A549 (cell line): ENCODE data around the gene IGSF3. TPM values are rescaled to one million over a fixed set of nuclear protein-coding genes. Genes with fewer than 3 reads are reported as not detected.

Experiments
- ATAC-seq, 2 experiments: fragments of 200-7000 bp in 1 of 2; fragments of >200 bp in 1 of 2; cut with Nextera tagmentation in 1 of 2; cut with Tn5 transposase in 1 of 2; 3 replicates each; pipeline versions ENCODE4 v1.8.0 to v1.9.1; 2018 to 2020; ENCODE audit warnings: mild to moderate bottlenecking in 1 of 2, moderate library complexity in 1 of 2
- CTCF ChIA-PET: fragments of 300-600 bp; sonication (Branson Sonifier 250); formaldehyde crosslinking; extraction: SDS; loops from one replicate; lab custom pipeline; 2021; ENCODE audit warnings: antibody characterized with exemption, inconsistent platforms; lab: Yijun Ruan, JAX
- POLR2A ChIA-PET: fragments of 350-600 bp; formaldehyde crosslinking; extraction: SDS; loops from one replicate; lab custom pipeline; 2021; ENCODE audit warnings: antibody characterized with exemption, inconsistent platforms; lab: Yijun Ruan, JAX
- DNase-seq, 2 experiments: peaks; one replicate each; pipeline versions ENCODE4 v3.0.0 to v3.0.0-alpha.2; 2011 to 2016; ENCODE audit warnings: low read depth in 1 of 2, low spot score in 1 of 2
- FAIRE-seq: peaks from 2 replicates; lab custom pipeline; 2011; peaks lifted over from hg19 to GRCh38; lab: Jason Lieb, UNC
- H3K27ac ChIP-seq, 2 experiments: fragments of >200 bp; sonication (Bioruptor Twin); formaldehyde crosslinking; 3 replicates each; pipeline ENCODE4 v1.5.1; 2016 to 2017
- H3K4me1 ChIP-seq: fragments of >200 bp; sonication (Bioruptor Twin); formaldehyde crosslinking; 3 replicates; pipeline ENCODE4 v1.6.1; 2016
- H3K4me2 ChIP-seq: fragments of >200 bp; sonication (Bioruptor Twin); formaldehyde crosslinking; 3 replicates; pipeline ENCODE4 v1.6.1; 2016
- H3K4me3 ChIP-seq: fragments of >200 bp; sonication (Bioruptor Twin); formaldehyde crosslinking; 3 replicates; pipeline ENCODE4 v1.5.1; 2016
- H3K9me3 ChIP-seq: fragments of >200 bp; sonication (Bioruptor Twin); formaldehyde crosslinking; 3 replicates; pipeline ENCODE4 v1.6.1; 2016
- CEBPB ChIP-seq, 2 experiments: fragments of >200 bp in 1 of 2; sonication (Bioruptor Twin) in 1 of 2; formaldehyde crosslinking in 1 of 2; IDR thresholded peaks; 2 replicates each; pipeline ENCODE4 v1.6.1; 2012 to 2016
- CHD4 ChIP-seq: fragments of 200-600 bp; sonication (generic); IDR thresholded peaks from 2 replicates; pipeline ENCODE4 v1.6.1; 2016; ENCODE audit warnings: antibody characterized with exemption, mild to moderate bottlenecking, borderline replicate concordance
- EHMT2 ChIP-seq: fragments of 200-600 bp; sonication (generic); IDR thresholded peaks from 2 replicates; pipeline ENCODE4 v1.6.1; 2016; ENCODE audit warnings: antibody characterized with exemption, low read depth, mild to moderate bottlenecking, moderate library complexity
- ELK1 ChIP-seq: fragments of 150-350 bp; IDR thresholded peaks from 2 replicates; pipeline ENCODE4 v1.6.1; 2014; ENCODE audit warnings: low read depth, mild to moderate bottlenecking, low read length
- FOSL2 ChIP-seq, 2 experiments: fragments of 450-650 bp in 1 of 2; fragments of >200 bp in 1 of 2; sonication (Bioruptor Twin) in 1 of 2; formaldehyde crosslinking; IDR thresholded peaks; 2 replicates each; pipeline versions ENCODE4 v1.5.0 to v1.6.1; 2016 to 2020; ENCODE audit warnings: mild to moderate bottlenecking in 1 of 2, moderate library complexity in 1 of 2
- HEYL ChIP-seq: fragments of 250-450 bp; sonication (Bioruptor Pico); IDR thresholded peaks from 2 replicates; pipeline ENCODE4 v1.8.0; 2021; ENCODE audit warnings: mild to moderate bottlenecking, moderate library complexity
- HOXB13 ChIP-seq: fragments of 250-450 bp; sonication (Bioruptor Pico); IDR thresholded peaks from 2 replicates; pipeline ENCODE4 v1.5.0; 2020; ENCODE audit warnings: low read depth, mild to moderate bottlenecking, moderate library complexity
- NPAS2 ChIP-seq: fragments of 250-450 bp; sonication (Bioruptor Pico); IDR thresholded peaks from 2 replicates; pipeline ENCODE4 v1.8.0; 2022; ENCODE audit warnings: mild to moderate bottlenecking, moderate library complexity, borderline replicate concordance
- NR3C1 ChIP-seq: fragments of >200 bp; sonication (Bioruptor Twin); formaldehyde crosslinking; IDR thresholded peaks from 3 replicates; pipeline ENCODE4 v1.6.1; 2017
- RARB ChIP-seq: fragments of 250-450 bp; sonication (Bioruptor Pico); IDR thresholded peaks from 2 replicates; pipeline ENCODE4 v1.8.0; 2021; ENCODE audit warnings: mild to moderate bottlenecking, moderate library complexity
- TFCP2L1 ChIP-seq: fragments of 250-450 bp; sonication (Bioruptor Pico); IDR thresholded peaks from 2 replicates; pipeline ENCODE4 v1.5.0; 2021; ENCODE audit warnings: mild to moderate bottlenecking
- TP53 ChIP-seq: fragments of 250-450 bp; sonication (Bioruptor Pico); IDR thresholded peaks from 2 replicates; pipeline ENCODE4 v1.5.0; 2021; ENCODE audit warnings: mild to moderate bottlenecking, moderate library complexity
- ZC3H11A ChIP-seq: fragments of 450-650 bp; IDR thresholded peaks from 2 replicates; pipeline ENCODE4 v1.6.1; 2014; ENCODE audit warnings: antibody characterized with exemption, mild to moderate bottlenecking
- ZFP36 ChIP-seq: fragments of 450-650 bp; IDR thresholded peaks from 2 replicates; pipeline ENCODE4 v1.6.1; 2014; ENCODE audit warnings: borderline replicate concordance; ENCODE audit not compliant: partially characterized antibody
- ZSCAN20 ChIP-seq: fragments of 250-450 bp; sonication (Bioruptor Pico); IDR thresholded peaks from 2 replicates; pipeline ENCODE4 v1.8.0; 2022; ENCODE audit warnings: mild to moderate bottlenecking, moderate library complexity
- WGBS: methylation state at CpG from one replicate; pipeline ENCODE4 v1.1.6; 2017; ENCODE audit errors: missing lambda C conversion rate; 5-methylcytosine and 5-hydroxymethylcytosine counted together
- polyA plus RNA-seq, 4 experiments: library from polyadenylated mRNA; depleted of rRNA in 3 of 4; stranded (reverse); fragments of >200 nt; fragmentation: RNase III in 1 of 4; extraction: RNeasy Plus Mini Kit Qiagen cat#74134 plus additional on column Dnase treatment in 1 of 4; gene quantifications; 2 replicates in 3 of 4; 3 replicates in 1 of 4; pipeline ENCODE4 v1.2.3, GENCODE V29; 2011 to 2017
- TF ChIP-seq, protein P1 (sequence below): fragments of >200 bp; sonication (Bioruptor Twin); formaldehyde crosslinking; IDR thresholded peaks from 3 replicates; pipeline ENCODE4 v1.6.1; 2016
- TF ChIP-seq, protein P2 (sequence below): fragments of 450-650 bp; IDR thresholded peaks from 2 replicates; pipeline ENCODE4 v1.6.1; 2014; ENCODE audit warnings: antibody characterized with exemption
- TF ChIP-seq, protein P3 (sequence below): IDR thresholded peaks from 2 replicates; pipeline ENCODE4 v1.6.1; 2012
- TF ChIP-seq, protein P4 (sequence below): fragments of 250-450 bp; sonication (Bioruptor Pico); IDR thresholded peaks from 2 replicates; pipeline ENCODE4 v1.5.0; 2021; ENCODE audit warnings: mild to moderate bottlenecking, moderate library complexity, borderline replicate concordance
- TF ChIP-seq, protein P5 (sequence below): IDR thresholded peaks from 2 replicates; pipeline ENCODE4 v1.6.1; 2012; ENCODE audit warnings: low read depth, borderline replicate concordance

Gene IGSF3
- polyA plus RNA-seq, 2 of the 4 experiments (the other 2 are of a cell fraction): 18.5 to 21.9 TPM

- H3K9me3 ChIP-seq: no peaks in the 10 kb centered on the region
- no peak overlapping the region for H3K4me2 ChIP-seq
- DNase-seq (no peak), FAIRE-seq (no peak), ATAC-seq (no peak)
- ChIA-PET POLR2A (no interaction called here), CTCF (interaction anchor here (0.7 to 1.1 kb wide), 2 partner anchors 18 to 31 kb away, joined by 3 read pairs; no protein-coding TSS in a partner anchor)
- no peak overlapping the region for H3K27ac ChIP-seq
- peaks cover 12% of the 10 kb centered on the region; the same call in 2 of the 3 replicates for H3K4me1 ChIP-seq
- TF ChIP-seq TFCP2L1 (CRISPR knock-in tag) (no peak), ZC3H11A (no peak), CEBPB (IDR thresholded peaks at IDR 0.05) (no peak), EHMT2 (no peak), NPAS2 (no peak), ZFP36 (no peak), ELK1 (no peak)
- TF ChIP-seq, protein P1, sequence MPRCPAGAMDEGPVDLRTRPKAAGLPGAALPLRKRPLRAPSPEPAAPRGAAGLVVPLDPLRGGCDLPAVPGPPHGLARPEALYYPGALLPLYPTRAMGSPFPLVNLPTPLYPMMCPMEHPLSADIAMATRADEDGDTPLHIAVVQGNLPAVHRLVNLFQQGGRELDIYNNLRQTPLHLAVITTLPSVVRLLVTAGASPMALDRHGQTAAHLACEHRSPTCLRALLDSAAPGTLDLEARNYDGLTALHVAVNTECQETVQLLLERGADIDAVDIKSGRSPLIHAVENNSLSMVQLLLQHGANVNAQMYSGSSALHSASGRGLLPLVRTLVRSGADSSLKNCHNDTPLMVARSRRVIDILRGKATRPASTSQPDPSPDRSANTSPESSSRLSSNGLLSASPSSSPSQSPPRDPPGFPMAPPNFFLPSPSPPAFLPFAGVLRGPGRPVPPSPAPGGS: no peak
- TF ChIP-seq, protein P2, sequence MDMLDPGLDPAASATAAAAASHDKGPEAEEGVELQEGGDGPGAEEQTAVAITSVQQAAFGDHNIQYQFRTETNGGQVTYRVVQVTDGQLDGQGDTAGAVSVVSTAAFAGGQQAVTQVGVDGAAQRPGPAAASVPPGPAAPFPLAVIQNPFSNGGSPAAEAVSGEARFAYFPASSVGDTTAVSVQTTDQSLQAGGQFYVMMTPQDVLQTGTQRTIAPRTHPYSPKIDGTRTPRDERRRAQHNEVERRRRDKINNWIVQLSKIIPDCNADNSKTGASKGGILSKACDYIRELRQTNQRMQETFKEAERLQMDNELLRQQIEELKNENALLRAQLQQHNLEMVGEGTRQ: no peak
- TF ChIP-seq, protein P3, sequence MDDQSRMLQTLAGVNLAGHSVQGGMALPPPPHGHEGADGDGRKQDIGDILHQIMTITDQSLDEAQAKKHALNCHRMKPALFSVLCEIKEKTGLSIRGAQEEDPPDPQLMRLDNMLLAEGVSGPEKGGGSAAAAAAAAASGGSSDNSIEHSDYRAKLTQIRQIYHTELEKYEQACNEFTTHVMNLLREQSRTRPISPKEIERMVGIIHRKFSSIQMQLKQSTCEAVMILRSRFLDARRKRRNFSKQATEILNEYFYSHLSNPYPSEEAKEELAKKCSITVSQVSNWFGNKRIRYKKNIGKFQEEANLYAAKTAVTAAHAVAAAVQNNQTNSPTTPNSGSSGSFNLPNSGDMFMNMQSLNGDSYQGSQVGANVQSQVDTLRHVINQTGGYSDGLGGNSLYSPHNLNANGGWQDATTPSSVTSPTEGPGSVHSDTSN: no peak
- H3K4me3 ChIP-seq: no peak overlapping the region
These were observed 39.3 kb upstream of the IGSF3 start for GRCh38 chr1:116706841-116707240.

DNA sequence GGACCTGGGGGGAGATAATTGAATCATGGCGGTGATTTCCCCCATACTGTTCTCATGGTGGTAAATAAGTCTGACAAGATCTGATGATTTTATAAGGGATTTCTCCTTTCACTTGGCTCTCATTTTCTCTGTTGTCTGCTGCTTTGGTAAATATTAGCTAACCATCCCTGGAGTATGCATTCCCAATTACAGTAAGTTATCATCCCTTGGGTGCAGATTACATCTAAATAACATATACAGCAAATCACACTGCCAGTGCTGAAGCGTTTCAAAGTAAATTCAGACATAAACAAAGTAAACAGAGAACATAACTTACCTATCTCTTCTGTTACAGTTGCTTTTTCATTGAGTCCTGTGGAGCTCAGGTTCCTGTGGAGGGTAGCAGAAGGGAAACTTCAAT lies 38.6 kb upstream of the IGSF3 start:
- POLR2A ChIA-PET: no interaction called here
- Histone ChIP-seq H3K4me3 (no peak overlapping the region), H3K9me3 (no peaks in the 10 kb centered on the region), H3K4me1 (peaks cover 7% of the 10 kb centered on the region; the same call in 2 of the 3 replicates)
- ATAC-seq (no peak), DNase-seq (no peak), FAIRE-seq (no peak)
- WGBS: 44% methylated on average over 2 of the region's 2 CpGs
- TF ChIP-seq CHD4: no peak
- TF ChIP-seq, all 56 proteins: peak for 0
- H3K27ac ChIP-seq: no peak overlapping the region
- CTCF ChIA-PET: interaction anchor here (1.1 kb wide), 1 partner anchor 31 kb away, joined by 3 read pairs; no protein-coding TSS in a partner anchor
- no peak overlapping the region for H3K4me2 ChIP-seq

DNA sequence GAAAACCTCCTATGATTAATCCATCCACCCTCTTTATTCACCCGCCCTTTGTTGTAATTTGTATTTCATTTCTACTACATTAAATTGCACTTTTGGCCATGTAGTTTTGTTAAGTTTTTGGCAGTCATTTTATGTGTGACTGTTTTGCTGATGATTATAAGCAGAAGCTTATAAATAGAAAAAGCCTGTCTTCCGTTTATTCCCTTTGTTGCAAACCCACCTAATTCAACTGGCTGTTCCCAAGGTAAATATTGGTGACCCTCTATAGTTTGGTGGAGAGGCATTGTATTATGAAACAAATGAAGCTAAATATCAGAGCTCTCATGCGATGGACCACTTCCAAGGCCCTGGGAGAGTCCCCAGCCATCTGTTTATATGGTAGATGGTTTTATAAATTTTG lies 36.7 kb upstream of the IGSF3 start:
- ATAC-seq: no peak
- Histone ChIP-seq H3K4me2 (no peak overlapping the region), H3K4me1 (no peaks in the 10 kb centered on the region), H3K4me3 (no peak overlapping the region), H3K9me3 (no peaks in the 10 kb centered on the region), H3K27ac (no peak overlapping the region)
- POLR2A ChIA-PET: no interaction called here
- 77% methylated on average over 3 of the region's 3 CpGs for WGBS
- no peak for TF ChIP-seq TP53 (CRISPR knock-in tag)
- no peak for TF ChIP-seq RARB (CRISPR knock-in tag)
- no peak for TF ChIP-seq HEYL (CRISPR knock-in tag)
- no peak for TF ChIP-seq ZSCAN20
- TF ChIP-seq TFCP2L1 (CRISPR knock-in tag): no peak
- TF ChIP-seq, protein P4, sequence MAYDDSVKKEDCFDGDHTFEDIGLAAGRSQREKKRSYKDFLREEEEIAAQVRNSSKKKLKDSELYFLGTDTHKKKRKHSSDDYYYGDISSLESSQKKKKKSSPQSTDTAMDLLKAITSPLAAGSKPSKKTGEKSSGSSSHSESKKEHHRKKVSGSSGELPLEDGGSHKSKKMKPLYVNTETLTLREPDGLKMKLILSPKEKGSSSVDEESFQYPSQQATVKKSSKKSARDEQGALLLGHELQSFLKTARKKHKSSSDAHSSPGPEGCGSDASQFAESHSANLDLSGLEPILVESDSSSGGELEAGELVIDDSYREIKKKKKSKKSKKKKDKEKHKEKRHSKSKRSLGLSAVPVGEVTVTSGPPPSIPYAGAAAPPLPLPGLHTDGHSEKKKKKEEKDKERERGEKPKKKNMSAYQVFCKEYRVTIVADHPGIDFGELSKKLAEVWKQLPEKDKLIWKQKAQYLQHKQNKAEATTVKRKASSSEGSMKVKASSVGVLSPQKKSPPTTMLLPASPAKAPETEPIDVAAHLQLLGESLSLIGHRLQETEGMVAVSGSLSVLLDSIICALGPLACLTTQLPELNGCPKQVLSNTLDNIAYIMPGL (CRISPR knock-in tag): no peak
- no peak for TF ChIP-seq HOXB13
- TF ChIP-seq CHD4: no peak
- no peak for TF ChIP-seq NR3C1
- TF ChIP-seq, protein P5, sequence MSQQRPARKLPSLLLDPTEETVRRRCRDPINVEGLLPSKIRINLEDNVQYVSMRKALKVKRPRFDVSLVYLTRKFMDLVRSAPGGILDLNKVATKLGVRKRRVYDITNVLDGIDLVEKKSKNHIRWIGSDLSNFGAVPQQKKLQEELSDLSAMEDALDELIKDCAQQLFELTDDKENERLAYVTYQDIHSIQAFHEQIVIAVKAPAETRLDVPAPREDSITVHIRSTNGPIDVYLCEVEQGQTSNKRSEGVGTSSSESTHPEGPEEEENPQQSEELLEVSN: no peak
- TF ChIP-seq FOSL2 (IDR thresholded peaks at IDR 0.05): no peak
- no peak for TF ChIP-seq FOSL2 (CRISPR knock-in tag; IDR thresholded peaks at IDR 0.05)
- CTCF ChIA-PET: interaction anchor here (1.0 kb wide), 1 partner anchor 21 kb away, joined by 3 read pairs; no protein-coding TSS in a partner anchor
- no peak for DNase-seq
- FAIRE-seq: no peak
